Measurements from ENCODE around the gene GSKIP.

GSKIP gene

DNA sequence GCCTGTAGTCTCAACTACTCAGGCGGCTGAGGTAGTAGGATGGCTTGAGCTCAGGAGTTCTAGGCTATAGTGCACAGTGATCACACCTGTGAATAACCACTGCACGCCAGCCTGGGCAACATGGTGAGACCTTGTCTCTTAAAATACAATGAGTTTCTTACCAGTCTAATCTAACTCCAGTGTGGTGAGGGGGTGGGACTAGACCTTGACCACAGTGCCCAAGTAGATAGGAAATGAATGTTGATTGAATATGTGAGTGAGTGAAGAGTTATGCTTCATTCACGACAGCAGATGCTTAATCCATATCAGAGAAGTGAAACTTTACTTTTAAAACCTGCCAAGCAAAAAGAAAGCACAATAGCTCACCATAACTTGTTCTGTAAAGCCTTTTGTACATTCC, 17.4 kb downstream of the GSKIP start:
- no peak overlapping the region for H3K27ac ChIP-seq (ENCODE audit: low read depth, low read length)
- H3F3A ChIP-seq (ENCODE audit: insufficient read depth): 0 out of 2 replicates have a peak, but pooled peaks cover 5% of the 10 kb centered on the region
- H3K4me3 ChIP-seq (ENCODE audit: insufficient read depth, low read length, poor library complexity, severe bottlenecking): no peak overlapping the region
- no peaks in the 10 kb centered on the region for H4K20me1 ChIP-seq (ENCODE audit: low read depth, low read length)
- H3K9ac ChIP-seq (ENCODE audit: low read length): no peak overlapping the region
- TF ChIP-seq, protein P1, sequence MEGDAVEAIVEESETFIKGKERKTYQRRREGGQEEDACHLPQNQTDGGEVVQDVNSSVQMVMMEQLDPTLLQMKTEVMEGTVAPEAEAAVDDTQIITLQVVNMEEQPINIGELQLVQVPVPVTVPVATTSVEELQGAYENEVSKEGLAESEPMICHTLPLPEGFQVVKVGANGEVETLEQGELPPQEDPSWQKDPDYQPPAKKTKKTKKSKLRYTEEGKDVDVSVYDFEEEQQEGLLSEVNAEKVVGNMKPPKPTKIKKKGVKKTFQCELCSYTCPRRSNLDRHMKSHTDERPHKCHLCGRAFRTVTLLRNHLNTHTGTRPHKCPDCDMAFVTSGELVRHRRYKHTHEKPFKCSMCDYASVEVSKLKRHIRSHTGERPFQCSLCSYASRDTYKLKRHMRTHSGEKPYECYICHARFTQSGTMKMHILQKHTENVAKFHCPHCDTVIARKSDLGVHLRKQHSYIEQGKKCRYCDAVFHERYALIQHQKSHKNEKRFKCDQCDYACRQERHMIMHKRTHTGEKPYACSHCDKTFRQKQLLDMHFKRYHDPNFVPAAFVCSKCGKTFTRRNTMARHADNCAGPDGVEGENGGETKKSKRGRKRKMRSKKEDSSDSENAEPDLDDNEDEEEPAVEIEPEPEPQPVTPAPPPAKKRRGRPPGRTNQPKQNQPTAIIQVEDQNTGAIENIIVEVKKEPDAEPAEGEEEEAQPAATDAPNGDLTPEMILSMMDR (IDR thresholded peaks at IDR 0.05; ENCODE audit: insufficient read depth, low read length, poor library complexity, severe bottlenecking): no peak
- no peak for TF ChIP-seq EZH2phosphoT487 (conservative IDR thresholded peaks at IDR 0.05; ENCODE audit: low read length)
- H3K27me3 ChIP-seq (ENCODE audit: low read length): no peaks in the 10 kb centered on the region
- no peaks in the 10 kb centered on the region for H3K9me2 ChIP-seq (replicated peaks; ENCODE audit: insufficient read depth, low read length)
- H3K36me3 ChIP-seq (ENCODE audit: low read length): peaks cover 9% of the 10 kb centered on the region
- no peaks in the 10 kb centered on the region for H3K9me3 ChIP-seq (ENCODE audit: insufficient read depth, low read length)
- H3K4me2 ChIP-seq (ENCODE audit: low read depth, low read length, poor library complexity, severe bottlenecking): no peak overlapping the region
- no peaks in the 10 kb centered on the region for H3K79me2 ChIP-seq (ENCODE audit: insufficient read depth, low read length)
- no peak overlapping the region for H2AFZ ChIP-seq (ENCODE audit: low read depth, low read length, severe bottlenecking)

DNA sequence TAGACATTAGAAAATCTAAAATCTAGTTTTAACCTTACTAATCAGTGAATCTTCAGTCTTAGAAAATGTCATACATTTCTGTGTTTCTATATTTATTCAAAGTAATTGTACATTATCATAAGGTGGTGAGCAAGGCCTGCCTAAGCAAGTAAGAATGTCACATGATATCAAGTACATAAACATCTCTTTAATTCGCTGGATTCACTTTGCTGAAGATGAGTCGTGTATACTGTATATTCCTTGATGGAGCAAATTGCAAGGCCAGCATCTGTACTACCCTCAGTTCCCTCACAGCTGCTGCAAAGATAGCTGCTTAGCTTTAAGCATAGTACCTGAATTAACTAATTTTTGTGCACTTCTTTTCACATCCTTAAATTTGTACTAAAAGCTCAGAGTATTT, 20.1 kb downstream of the GSKIP start:
- no peaks in the 10 kb centered on the region for H3K79me2 ChIP-seq (ENCODE audit: insufficient read depth, low read length)
- no peaks in the 10 kb centered on the region for H3K27me3 ChIP-seq (ENCODE audit: low read length)
- H3K9ac ChIP-seq (ENCODE audit: low read length): no peak overlapping the region
- no peak overlapping the region for H3K4me3 ChIP-seq (ENCODE audit: insufficient read depth, low read length, poor library complexity, severe bottlenecking)
- no peak overlapping the region for H3K4me2 ChIP-seq (ENCODE audit: low read depth, low read length, poor library complexity, severe bottlenecking)
- no peaks in the 10 kb centered on the region for H3K9me2 ChIP-seq (replicated peaks; ENCODE audit: insufficient read depth, low read length)
- TF ChIP-seq EZH2phosphoT487 (conservative IDR thresholded peaks at IDR 0.05; ENCODE audit: low read length): no peak
- TF ChIP-seq, protein P1 (IDR thresholded peaks at IDR 0.05; ENCODE audit: insufficient read depth, low read length, poor library complexity, severe bottlenecking): no peak
- peaks cover 16% of the 10 kb centered on the region for H3K36me3 ChIP-seq (ENCODE audit: low read length)
- 0 out of 2 replicates have a peak, but pooled peaks cover 5% of the 10 kb centered on the region for H3F3A ChIP-seq (ENCODE audit: insufficient read depth)
- H4K20me1 ChIP-seq (ENCODE audit: low read depth, low read length): no peaks in the 10 kb centered on the region
- H2AFZ ChIP-seq (ENCODE audit: low read depth, low read length, severe bottlenecking): no peak overlapping the region
- no peak overlapping the region for H3K27ac ChIP-seq (ENCODE audit: low read depth, low read length)
- H3K9me3 ChIP-seq (ENCODE audit: insufficient read depth, low read length): no peaks in the 10 kb centered on the region

DNA sequence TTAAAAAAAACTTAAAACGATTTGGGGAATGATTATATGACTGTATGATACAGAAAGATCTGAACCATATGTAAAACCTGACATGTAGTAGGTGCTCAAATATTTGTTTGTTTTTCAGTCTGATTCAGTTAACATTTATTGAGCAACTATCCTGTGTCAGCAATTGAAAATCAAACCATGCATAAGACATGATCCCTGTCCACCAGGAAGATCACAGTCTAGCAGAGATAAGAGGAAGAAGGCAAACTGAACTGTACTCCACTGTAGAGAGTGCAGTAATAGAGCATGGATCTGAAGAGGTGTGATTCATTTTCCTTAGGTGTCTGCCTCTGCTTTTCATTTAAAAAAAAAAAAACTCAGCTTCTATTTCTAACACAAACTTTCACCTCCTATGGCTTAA, 20.7 kb downstream of the GSKIP start:
- no peaks in the 10 kb centered on the region for H3K79me2 ChIP-seq (ENCODE audit: insufficient read depth, low read length)
- H3K9me2 ChIP-seq (replicated peaks; ENCODE audit: insufficient read depth, low read length): no peaks in the 10 kb centered on the region
- H3F3A ChIP-seq (ENCODE audit: insufficient read depth): 0 out of 2 replicates have a peak, but pooled peaks cover 5% of the 10 kb centered on the region
- H3K4me3 ChIP-seq (ENCODE audit: insufficient read depth, low read length, poor library complexity, severe bottlenecking): no peak overlapping the region
- TF ChIP-seq EZH2phosphoT487 (conservative IDR thresholded peaks at IDR 0.05; ENCODE audit: low read length): no peak
- TF ChIP-seq, protein P1 (IDR thresholded peaks at IDR 0.05; ENCODE audit: insufficient read depth, low read length, poor library complexity, severe bottlenecking): no peak
- H3K36me3 ChIP-seq (ENCODE audit: low read length): peaks cover 16% of the 10 kb centered on the region
- H4K20me1 ChIP-seq (ENCODE audit: low read depth, low read length): no peaks in the 10 kb centered on the region
- H3K27ac ChIP-seq (ENCODE audit: low read depth, low read length): no peak overlapping the region
- H3K9ac ChIP-seq (ENCODE audit: low read length): no peak overlapping the region
- H2AFZ ChIP-seq (ENCODE audit: low read depth, low read length, severe bottlenecking): no peak overlapping the region
- H3K9me3 ChIP-seq (ENCODE audit: insufficient read depth, low read length): no peaks in the 10 kb centered on the region
- H3K4me2 ChIP-seq (ENCODE audit: low read depth, low read length, poor library complexity, severe bottlenecking): no peak overlapping the region
- no peaks in the 10 kb centered on the region for H3K27me3 ChIP-seq (ENCODE audit: low read length)
